Karpas-422 (cell line): Measurements from ENCODE around the gene TUB. TPM values are rescaled to one million over a fixed set of nuclear protein-coding genes. Genes with fewer than 3 reads are reported as not detected.

Source experiments
- DNase-seq: peaks from one replicate; pipeline ENCODE4 v3.0.0-alpha.2; 2015
- H2AFZ ChIP-seq: fragments of 200-600 bp; sonication (generic); 2 replicates; pipeline ENCODE4 v1.6.1; 2014; ENCODE audit warnings: antibody characterized with exemption, low read length, mixed read lengths
- H3K27ac ChIP-seq: fragments of 200-600 bp; sonication (generic); 2 replicates; pipeline ENCODE4 v1.5.1; 2014; ENCODE audit warnings: mild to moderate bottlenecking, low read length, moderate library complexity
- H3K27me3 ChIP-seq: fragments of 200-600 bp; sonication (generic); 2 replicates; pipeline ENCODE4 v1.6.1; 2014; ENCODE audit warnings: low read length, mixed read lengths
- H3K36me3 ChIP-seq: fragments of 200-600 bp; sonication (generic); 2 replicates; pipeline ENCODE4 v1.6.1; 2014; ENCODE audit warnings: low read length, mixed read lengths; ENCODE audit not compliant: insufficient read depth
- H3K4me1 ChIP-seq: fragments of 200-600 bp; sonication (generic); 2 replicates; pipeline ENCODE4 v1.6.1; 2014; ENCODE audit warnings: mild to moderate bottlenecking, low read length, mixed read lengths
- H3K4me2 ChIP-seq: fragments of 200-600 bp; sonication (generic); 2 replicates; pipeline ENCODE4 v1.6.1; 2014; ENCODE audit warnings: low read length, low read depth, mild to moderate bottlenecking; ENCODE audit not compliant: poor library complexity, severe bottlenecking
- H3K4me3 ChIP-seq: fragments of 200-600 bp; sonication (generic); 2 replicates; pipeline ENCODE4 v1.5.1; 2014; ENCODE audit warnings: mild to moderate bottlenecking, antibody characterized with exemption, low read length, mixed read lengths
- H3K79me2 ChIP-seq: fragments of 200-600 bp; sonication (generic); 2 replicates; pipeline ENCODE4 v1.6.1; 2014; ENCODE audit warnings: mild to moderate bottlenecking, low read length, mixed read lengths
- H3K9ac ChIP-seq: fragments of 200-600 bp; sonication (generic); 2 replicates; pipeline ENCODE4 v1.6.0; 2014; ENCODE audit warnings: low read length
- H3K9me2 ChIP-seq: fragments of 200-600 bp; sonication (generic), shearing (Covaris generic); replicated peaks from 2 replicates; pipeline ENCODE4 v1.6.0; 2014; ENCODE audit warnings: mild to moderate bottlenecking, low read length, moderate library complexity; ENCODE audit not compliant: insufficient read depth
- H3K9me3 ChIP-seq: fragments of 300-700, 200-600 bp; sonication (generic); 2 replicates; pipeline ENCODE4 v1.6.1; 2014; ENCODE audit warnings: low read length, mixed read lengths
- H4K20me1 ChIP-seq: fragments of 200-600 bp; sonication (generic); 2 replicates; pipeline ENCODE4 v1.6.1; 2014; ENCODE audit warnings: mild to moderate bottlenecking, antibody characterized with exemption, low read length, low read depth; ENCODE audit not compliant: insufficient read depth
- total RNA-seq: library from RNA; depleted of rRNA; stranded (reverse); fragments of >200 nt; shearing (Covaris generic); gene quantifications from 2 replicates; pipeline ENCODE4 v1.2.3, GENCODE V29; 2014; ENCODE audit warnings: low replicate concordance

TUB gene
- total RNA-seq, 1 experiment from 2014 or later = not detected

GRCh38 chr11:8035200-8035855 is 45.7 kb upstream of the TUB start:
- no peak overlapping the region for H3K9ac ChIP-seq
- H3K4me3 ChIP-seq = no peak overlapping the region
- H2AFZ ChIP-seq = no peak overlapping the region
- H3K27ac ChIP-seq = no peak overlapping the region
- H3K4me1 ChIP-seq = no peaks in the 10 kb centered on the region
- H3K9me2 ChIP-seq = no peaks in the 10 kb centered on the region
- H4K20me1 ChIP-seq = no peaks in the 10 kb centered on the region
- no peak for DNase-seq
- no peaks in the 10 kb centered on the region for H3K9me3 ChIP-seq
- H3K4me2 ChIP-seq = no peak overlapping the region
- no peaks in the 10 kb centered on the region for H3K79me2 ChIP-seq
- H3K36me3 ChIP-seq = no peaks in the 10 kb centered on the region
- H3K27me3 ChIP-seq = no peaks in the 10 kb centered on the region

GRCh38 chr11:8036002-8036802 is 44.8 kb upstream of the TUB start:
- no peak overlapping the region for H3K4me2 ChIP-seq
- H4K20me1 ChIP-seq = no peaks in the 10 kb centered on the region
- no peaks in the 10 kb centered on the region for H3K4me1 ChIP-seq
- H3K9me3 ChIP-seq = no peaks in the 10 kb centered on the region
- no peaks in the 10 kb centered on the region for H3K79me2 ChIP-seq
- H3K36me3 ChIP-seq = no peaks in the 10 kb centered on the region
- H3K27ac ChIP-seq = no peak overlapping the region
- H3K27me3 ChIP-seq = no peaks in the 10 kb centered on the region
- no peak for DNase-seq
- H3K9ac ChIP-seq = no peak overlapping the region
- no peaks in the 10 kb centered on the region for H3K9me2 ChIP-seq
- H2AFZ ChIP-seq = no peak overlapping the region
- H3K4me3 ChIP-seq = no peak overlapping the region

- H3K27me3 ChIP-seq = no peaks in the 10 kb centered on the region
- no peak overlapping the region for H3K4me3 ChIP-seq
- no peaks in the 10 kb centered on the region for H3K36me3 ChIP-seq
- no peaks in the 10 kb centered on the region for H3K9me3 ChIP-seq
- no peaks in the 10 kb centered on the region for H3K79me2 ChIP-seq
- no peak overlapping the region for H2AFZ ChIP-seq
- H3K27ac ChIP-seq = no peak overlapping the region
- H3K4me1 ChIP-seq = no peaks in the 10 kb centered on the region
- no peak for DNase-seq
- H4K20me1 ChIP-seq = no peaks in the 10 kb centered on the region
- no peak overlapping the region for H3K9ac ChIP-seq
- H3K9me2 ChIP-seq = no peaks in the 10 kb centered on the region
- H3K4me2 ChIP-seq = no peak overlapping the region
Observed at GRCh38 chr11:8036986-8037385, 44.0 kb upstream of the TUB start.

- no peaks in the 10 kb centered on the region for H3K79me2 ChIP-seq
- no peak overlapping the region for H3K9ac ChIP-seq
- no peaks in the 10 kb centered on the region for H3K9me3 ChIP-seq
- H3K36me3 ChIP-seq = no peaks in the 10 kb centered on the region
- no peak overlapping the region for H3K27ac ChIP-seq
- no peak overlapping the region for H2AFZ ChIP-seq
- H3K27me3 ChIP-seq = no peaks in the 10 kb centered on the region
- no peak overlapping the region for H3K4me3 ChIP-seq
- H4K20me1 ChIP-seq = no peaks in the 10 kb centered on the region
- H3K4me2 ChIP-seq = no peak overlapping the region
- no peaks in the 10 kb centered on the region for H3K9me2 ChIP-seq
- DNase-seq = no peak
- no peaks in the 10 kb centered on the region for H3K4me1 ChIP-seq
Observed at GRCh38 chr11:8038393-8038792, 42.6 kb upstream of the TUB start.

- Histone ChIP-seq H3K36me3 (no peaks in the 10 kb centered on the region), H3K9me2 (no peaks in the 10 kb centered on the region), H3K9ac (no peak overlapping the region), H3K27me3 (no peaks in the 10 kb centered on the region), H4K20me1 (no peaks in the 10 kb centered on the region), H3K27ac (no peak overlapping the region), H3K4me2 (no peak overlapping the region), H3K79me2 (no peaks in the 10 kb centered on the region), H2AFZ (no peak overlapping the region), H3K4me3 (no peak overlapping the region), H3K4me1 (no peaks in the 10 kb centered on the region), H3K9me3 (no peaks in the 10 kb centered on the region)
- DNase-seq = no peak
Observed at GRCh38 chr11:8038811-8039529, 42.0 kb upstream of the TUB start.

- Histone ChIP-seq H3K27ac (no peak overlapping the region), H3K4me1 (no peaks in the 10 kb centered on the region), H3K9me2 (no peaks in the 10 kb centered on the region), H2AFZ (no peak overlapping the region), H3K9me3 (no peaks in the 10 kb centered on the region), H3K79me2 (no peaks in the 10 kb centered on the region), H3K27me3 (no peaks in the 10 kb centered on the region), H3K9ac (no peak overlapping the region), H3K36me3 (no peaks in the 10 kb centered on the region), H4K20me1 (no peaks in the 10 kb centered on the region), H3K4me3 (no peak overlapping the region), H3K4me2 (no peak overlapping the region)
- DNase-seq = no peak
Observed at GRCh38 chr11:8039530-8040260, 41.3 kb upstream of the TUB start.

- no peak overlapping the region for H3K27ac ChIP-seq
- no peak overlapping the region for H3K4me2 ChIP-seq
- H3K9ac ChIP-seq = no peak overlapping the region
- H3K27me3 ChIP-seq = no peaks in the 10 kb centered on the region
- no peaks in the 10 kb centered on the region for H3K9me3 ChIP-seq
- H3K36me3 ChIP-seq = no peaks in the 10 kb centered on the region
- no peak overlapping the region for H2AFZ ChIP-seq
- H3K4me1 ChIP-seq = no peaks in the 10 kb centered on the region
- H3K9me2 ChIP-seq = no peaks in the 10 kb centered on the region
- no peak for DNase-seq
- no peaks in the 10 kb centered on the region for H3K79me2 ChIP-seq
- no peaks in the 10 kb centered on the region for H4K20me1 ChIP-seq
- no peak overlapping the region for H3K4me3 ChIP-seq
Observed at GRCh38 chr11:8040261-8040920, 40.6 kb upstream of the TUB start.
